Right kidney (tissue), 1 donor: Measurements from ENCODE around the gene CTCFL.
"Not testable (repeated sequence)": the region's sequence is repeated elsewhere in the genome, so short reads cannot be mapped to it uniquely, and the experiment has no call there.

Source experiments
- DNase-seq: peaks from one replicate; pipeline ENCODE4 v3.0.0-alpha.2; 2016

CTCFL gene

DNA sequence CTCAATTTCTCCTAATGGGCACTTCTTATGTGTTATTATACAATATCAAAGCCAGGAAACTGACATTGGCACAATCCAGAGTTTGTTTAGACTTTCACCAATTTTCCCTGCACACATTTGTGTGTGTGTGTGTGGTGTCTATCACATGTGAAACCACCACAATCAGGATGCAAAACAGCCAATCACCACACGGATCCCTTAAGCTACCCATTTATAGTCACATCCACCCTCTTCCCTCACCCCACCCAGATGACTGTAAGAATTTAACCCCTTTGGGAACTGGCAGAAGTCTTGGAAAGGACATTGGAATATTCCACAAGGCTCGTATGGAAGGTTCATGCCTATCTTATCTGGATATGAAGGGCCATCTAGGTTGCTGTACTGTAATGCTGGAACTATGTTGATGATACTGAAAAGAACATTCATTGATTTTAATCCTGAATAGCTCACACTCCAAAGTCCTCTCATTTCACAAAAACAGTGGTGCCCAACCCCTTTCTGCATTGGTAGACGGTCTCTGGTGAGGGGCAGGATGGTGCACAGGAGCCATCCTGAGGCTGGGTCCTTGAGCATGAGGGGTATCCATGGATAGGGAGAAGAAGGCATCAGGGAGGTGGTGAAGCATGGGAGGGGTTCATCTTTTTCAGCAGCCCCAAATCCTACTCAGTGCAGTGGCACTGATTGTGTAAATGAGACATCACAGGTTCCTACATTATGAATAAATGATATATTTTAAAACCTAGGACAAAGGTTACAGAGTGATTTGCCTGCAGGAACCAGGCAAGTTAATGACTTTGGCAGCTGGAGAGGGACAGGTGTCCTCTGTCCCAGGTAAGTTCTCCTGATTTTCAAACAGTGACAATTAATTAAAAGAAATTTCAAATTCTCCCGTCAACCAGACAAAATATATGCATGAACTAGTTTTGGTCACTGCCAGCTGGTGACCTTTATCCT is 12.1 kb upstream of the CTCFL start:
- no peak for DNase-seq

DNA sequence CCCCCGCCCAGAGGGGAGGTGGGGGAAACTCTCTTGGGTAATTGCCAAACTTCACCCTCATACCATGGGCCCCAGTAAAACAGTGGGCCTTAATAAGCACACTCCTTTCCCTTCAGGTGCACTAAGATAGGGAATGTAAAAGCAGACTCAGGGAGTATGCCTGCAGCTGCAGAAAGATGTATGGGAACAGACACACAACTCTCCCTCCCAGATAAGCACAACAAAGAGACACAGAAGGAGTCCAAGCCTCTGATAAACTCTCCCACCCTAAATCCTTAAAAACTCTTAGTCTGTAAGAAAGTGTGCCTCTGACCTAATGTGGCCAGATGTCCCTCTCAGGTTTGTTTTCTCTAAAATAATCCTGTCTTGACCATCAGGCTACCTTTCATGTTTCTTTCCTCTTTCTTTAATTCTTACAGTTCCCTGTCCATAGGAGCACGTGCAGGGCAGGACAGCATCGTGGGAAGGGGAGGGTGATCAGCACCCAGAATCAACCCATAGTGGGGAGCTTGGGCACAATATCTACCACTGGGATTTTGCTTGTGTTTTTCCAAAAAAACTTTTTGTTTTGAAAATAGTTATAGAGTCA is 11.3 kb upstream of the CTCFL start:
- no peak for DNase-seq

DNA sequence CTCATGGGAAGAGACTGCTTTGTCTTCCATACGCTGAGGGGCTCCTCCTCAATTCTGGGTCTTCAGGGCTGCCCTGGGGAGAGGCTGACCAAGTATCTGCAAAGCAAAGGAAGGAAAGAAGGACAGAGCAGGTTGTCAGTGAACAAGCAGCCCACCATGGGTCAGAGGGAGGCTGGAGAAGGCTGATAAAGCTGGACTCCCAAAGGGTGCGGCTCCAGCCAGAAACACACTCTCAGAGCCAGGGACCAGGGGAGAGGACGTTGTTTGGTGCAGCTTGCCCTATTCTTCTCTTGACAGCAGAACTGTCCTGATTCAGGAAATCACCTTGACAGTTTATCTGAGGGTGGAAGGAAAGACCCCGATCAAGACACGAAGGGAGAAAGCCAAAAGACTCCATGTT is 10.4 kb upstream of the CTCFL start:
- no peak for DNase-seq

DNA sequence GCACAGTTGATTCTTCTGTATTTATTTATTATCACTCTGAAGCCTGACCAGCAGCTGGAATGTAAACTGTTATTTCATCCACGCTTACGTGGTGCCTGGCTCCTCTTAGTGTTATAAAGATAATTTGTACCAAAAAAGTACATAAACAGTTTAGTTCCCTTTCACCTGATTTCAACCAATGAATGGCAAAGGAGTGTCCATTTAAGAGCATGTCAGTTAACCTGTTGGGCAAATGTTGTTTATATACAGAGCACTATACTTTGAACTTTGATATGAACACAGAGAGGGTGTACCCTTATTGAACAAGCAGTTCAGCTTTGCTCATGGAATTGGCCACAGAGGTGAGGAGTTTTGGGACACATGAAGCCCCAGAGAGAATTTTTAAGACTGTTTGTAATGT is 7.2 kb upstream of the CTCFL start:
- DNase-seq = no peak

DNA sequence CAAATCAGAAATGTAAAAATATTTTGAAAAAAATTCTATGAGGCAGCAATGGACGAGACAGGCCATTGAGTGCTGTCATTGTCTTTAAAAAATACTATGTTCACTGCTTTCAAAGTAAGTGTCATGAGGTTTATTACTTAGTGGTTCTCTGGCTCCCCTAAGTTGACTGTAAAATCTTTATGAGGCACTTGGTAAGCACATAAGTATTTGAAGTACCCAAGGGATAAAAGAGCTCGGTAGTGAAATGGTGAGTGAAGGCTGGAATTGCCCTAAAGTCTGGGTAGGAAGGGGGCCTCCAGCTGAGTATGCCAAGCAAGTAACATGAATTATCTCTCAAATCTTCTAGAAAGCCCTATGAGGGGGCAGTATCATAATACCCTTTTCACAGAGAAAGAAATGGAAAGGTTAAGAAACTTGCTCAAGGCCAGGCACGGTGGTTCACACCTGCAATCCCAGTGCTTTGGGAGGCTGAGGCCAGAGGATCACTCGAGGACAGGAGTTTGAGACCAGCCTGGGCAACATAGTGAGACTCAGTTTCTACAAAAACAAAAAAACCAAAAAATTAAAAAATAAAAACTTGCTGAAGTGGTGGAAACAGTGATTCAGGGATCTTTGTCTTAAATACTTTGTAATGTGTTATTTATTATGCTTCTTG is 5.5 kb upstream of the CTCFL start:
- no peak for DNase-seq

DNA sequence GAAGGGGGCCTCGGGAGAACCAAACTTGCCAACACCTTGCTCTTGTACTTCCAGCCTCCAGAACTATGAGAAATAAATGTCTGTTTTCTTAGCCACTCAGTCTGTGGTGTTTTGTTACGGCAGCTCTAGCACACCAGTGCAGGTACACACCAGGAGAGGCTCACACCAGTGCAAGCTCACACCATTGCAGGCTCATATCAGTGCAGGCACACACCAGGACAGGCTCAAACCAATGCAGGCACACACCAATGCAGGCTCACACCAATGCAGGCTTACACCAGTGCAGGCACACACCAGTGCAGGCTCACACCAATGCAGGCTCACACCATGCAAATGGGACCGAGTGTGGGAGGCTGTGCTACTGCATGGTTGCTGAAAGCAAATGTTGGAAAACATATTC is 4.9 kb upstream of the CTCFL start:
- DNase-seq = no peak

DNA sequence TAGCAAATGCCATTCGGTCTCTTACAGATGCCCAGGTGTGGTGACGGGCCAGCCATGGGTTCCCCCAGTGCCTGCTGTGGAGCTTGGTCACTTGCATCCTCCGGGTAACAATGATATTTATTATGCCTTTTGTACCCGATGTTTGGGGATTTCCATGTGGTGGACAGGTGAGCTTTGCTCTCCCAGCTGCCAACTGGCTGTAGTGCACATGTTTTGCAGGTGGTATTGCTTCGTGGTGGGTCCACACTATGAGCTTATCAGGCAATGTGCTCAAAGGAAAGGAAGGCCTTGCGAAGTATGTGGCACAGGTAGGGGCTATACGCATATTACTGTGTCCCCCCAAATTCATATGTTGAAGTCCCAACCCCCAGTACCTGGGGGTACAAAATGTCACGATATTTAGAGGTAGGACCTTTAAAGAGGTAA is 4.2 kb upstream of the CTCFL start:
- DNase-seq = no peak

DNA sequence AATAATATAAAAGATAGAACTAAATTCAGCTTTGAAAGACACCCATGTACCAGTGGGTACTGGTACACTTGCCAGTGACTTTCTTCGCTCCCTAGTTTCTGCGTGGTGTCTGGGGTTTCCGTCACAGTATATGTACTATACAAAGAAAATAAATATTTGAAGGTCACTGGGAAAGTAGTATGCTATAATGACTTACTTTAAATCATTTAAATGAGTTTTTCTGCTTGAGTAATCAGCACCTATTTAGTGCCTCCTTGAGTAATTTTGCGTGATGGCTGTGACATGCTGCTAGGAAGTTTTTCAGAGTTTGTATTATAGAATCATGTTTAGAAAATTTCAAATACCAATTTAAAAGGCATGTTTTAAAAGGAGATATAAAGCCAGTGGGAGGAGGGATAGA is 3.2 kb upstream of the CTCFL start:
- no peak for DNase-seq

DNA sequence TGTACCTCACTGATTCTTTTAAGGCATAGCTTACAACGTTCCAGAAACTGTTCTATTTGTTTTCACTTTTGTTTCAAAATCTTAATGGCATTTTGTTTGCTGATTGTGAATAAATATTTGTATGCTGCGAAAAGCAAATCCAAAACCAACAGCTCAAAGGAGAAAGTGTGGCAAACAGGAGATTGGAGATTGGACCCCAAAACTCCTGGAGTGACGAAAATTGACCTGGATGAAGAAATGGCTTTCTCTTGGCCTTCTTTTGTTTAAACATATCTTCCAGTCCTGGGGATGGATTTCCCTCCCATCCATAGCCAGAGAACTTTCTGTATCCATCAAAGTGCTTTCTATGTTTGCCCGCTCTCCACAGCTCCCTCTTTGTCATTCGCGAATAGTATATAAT is 2.8 kb upstream of the CTCFL start:
- no peak for DNase-seq

DNA sequence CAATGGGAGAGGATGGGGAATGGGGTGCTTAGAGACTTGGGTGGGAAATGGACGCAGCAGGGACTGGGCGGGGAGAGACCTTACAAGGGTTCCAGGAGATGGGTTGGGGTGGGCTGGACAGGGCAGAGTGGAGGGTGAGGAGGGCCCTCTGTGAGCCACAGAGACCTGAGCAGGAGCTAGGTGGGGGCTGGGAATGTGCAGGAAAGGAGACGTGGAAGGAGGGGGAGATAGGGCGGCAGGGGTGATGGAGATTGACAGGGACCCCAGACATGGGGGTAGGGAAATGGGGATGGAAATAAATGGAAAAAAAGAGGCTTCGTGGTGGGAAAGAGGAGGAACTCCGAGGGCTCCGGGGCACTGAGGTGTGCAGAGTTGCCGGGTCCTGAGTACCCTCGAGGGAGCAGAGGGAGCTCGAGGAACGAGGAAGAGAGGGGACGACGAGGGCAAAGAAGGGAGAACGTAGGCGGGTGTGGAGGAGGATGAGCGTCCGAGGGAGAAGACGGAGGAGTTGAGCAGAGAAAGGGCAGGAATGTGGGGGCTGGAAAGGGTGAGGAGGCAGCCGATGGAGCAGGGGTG is 2.0 kb upstream of the CTCFL start:
- peak; percentile 54 for DNase-seq

DNA sequence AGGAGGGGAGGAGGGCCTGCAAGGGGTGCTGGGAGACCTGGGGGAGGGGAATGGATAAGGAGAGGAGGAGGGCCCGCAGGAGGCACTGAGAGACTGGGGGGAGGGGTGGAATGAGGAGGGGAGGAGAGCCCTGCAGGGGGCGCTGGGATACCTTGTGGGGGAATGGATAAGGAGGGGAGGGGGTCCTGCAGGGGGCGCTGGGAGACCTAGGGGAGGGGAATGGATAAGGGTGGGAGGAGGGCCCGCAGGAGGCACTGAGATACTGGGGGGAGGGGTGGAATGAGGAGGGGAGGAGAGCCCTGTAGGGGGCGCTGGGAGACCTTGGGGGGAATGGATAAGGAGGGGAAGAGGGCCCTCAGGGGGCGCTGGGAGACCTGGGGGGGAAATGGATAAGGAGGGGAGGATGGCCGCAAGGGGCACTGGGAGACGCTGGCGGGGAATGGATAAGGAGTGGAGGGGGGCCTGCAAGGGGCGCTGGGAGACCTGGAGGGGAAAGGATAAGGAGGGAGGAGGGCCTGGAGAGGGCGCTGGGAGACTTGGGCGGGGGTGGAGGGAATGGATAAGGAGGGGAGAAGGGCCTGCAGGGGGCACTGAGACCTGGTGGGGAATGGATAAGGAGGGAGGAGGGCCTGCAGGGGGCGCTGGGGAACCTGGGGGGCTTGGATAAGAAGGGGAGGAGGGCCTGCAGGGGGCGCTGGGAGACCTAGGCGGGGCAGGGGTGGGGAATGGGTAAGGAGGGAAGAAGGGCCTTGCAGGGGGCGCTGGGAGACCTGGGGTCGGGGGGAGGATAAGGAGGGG is 1.3 kb upstream of the CTCFL start:
- DNase-seq = no peak

DNA sequence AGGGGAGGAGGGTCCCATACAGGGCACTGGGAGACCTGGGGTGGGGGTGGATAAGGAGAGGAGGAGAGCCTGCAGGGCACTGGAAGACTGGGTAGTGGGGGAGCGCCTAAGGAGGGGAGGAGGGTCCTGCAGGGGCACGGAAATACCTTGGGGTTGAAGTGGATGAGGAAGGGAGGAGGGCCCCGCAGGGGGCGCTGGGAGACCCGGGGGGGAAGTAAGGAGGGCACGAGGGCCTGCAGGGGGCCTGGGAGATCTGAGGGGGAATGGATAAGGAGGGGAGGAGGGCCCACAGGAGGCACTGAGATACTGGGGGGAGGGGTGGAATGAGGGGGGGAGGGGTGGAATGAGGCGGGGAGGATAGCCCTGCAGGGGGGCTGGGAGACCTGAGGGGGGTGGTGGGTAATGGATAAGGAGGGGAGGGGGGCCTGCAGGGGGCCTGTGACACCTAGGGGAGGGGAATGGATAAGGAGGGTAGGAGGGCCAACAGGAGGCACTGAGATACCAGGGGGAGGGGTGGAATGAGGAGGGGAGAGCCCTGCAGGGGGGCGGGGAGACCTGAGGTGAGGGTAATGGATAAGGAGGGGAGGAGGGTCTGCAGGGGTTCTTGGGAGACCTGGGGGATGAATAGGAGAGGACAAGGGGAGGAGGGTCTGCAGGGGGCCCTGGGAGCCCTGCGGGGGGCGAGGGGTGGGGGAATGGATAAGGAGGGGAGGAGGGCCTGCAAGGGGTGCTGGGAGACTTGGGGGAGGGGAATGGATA is 567 bp upstream of the CTCFL start:
- no peak for DNase-seq

DNA sequence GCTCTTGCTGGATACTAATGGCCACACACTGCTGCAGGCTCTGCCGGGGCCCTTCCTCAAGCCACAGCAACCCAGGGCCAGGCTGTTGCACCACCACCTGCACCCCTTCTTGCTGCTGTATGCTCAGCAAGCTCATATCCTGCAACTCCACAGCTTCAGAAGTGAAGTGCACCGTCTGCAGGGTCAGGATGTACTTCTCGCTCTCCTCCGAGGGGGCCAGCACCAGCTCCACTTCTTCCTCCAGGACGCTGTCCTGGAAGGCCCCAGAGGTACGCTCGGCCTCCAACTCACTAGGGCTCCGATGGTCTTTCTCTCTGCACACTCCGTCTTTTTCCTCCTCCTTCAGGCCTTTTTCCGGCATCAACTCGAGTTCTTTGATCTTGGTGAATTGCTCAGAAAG is 1.2 kb downstream of the CTCFL start:
- no peak for DNase-seq

DNA sequence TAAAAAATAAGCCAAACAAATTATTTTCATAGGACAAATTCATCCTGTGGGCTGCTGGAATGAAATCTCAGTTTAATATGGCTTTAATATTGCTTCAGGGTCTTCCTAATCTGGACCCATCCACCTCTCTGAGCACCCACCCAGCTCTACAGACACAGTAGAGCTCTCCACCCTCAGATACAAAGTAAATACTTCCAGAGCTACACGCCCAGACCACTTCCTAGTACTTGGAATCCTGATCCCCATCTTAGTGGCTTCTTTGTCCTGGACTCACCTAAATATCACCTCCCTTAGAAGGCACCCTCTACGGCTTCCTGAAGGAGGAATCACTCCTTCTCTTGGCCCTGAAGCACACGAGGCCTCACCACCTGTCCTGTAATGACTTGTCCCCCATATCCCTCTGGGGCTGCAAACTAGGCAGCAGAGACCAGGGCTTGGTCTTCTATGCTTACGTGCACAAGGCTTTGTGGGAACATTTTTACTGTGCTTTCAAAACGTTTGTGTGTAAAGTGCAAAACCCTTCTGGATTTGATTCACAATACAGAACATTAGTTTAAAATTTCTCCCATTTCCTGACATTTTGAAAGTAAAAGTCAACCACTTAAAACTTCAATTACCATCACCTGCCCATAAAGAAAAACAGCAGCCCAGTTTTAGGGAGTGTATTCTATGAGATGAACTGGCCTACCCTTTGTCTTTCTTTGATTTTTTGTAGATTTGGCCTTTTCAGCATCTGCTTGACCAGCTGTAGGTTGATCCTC is 2.4 kb downstream of the CTCFL start:
- no peak for DNase-seq

DNA sequence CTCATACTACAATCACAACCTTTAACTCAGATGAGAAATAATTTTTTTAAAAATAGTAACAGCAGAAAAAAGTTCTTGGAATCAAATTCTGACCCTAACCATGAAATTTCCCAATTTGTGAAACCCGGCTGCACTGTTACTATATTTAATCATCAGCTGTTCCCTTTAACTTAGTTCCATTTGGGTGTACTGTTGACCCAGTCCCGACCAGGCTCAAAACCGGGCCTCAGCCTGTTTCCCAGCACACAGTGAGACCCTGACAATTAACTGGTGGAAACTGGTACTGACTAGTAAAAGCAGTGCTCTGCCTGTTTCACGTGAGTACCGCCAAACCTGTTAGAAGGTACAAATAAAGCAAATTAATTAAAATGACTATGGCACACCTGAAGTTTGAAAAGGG is 7.0 kb downstream of the CTCFL start:
- no peak for DNase-seq

DNA sequence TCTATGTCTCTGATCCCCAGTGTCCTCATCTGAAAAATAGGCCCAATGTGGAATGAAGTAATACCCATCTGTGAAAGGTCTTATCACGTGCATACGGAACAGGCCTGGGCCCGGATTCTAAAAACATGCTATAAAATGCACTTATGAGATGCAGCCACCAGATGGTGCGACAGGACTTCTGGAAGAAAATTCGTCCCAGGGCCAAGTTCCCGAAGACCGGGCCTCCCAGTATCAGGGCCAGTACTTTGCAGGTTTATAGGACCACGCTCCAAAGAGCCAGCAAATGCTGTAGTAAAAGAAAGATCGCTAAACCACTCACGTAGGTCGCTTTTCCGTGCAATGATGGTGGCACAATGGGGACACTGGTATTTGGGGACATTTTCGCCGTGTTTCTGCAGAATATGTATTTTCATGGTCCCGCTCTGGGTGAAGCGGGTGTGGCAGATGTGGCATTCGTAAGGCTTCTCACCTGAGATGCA is 10.6 kb downstream of the CTCFL start:
- DNase-seq = no peak

DNA sequence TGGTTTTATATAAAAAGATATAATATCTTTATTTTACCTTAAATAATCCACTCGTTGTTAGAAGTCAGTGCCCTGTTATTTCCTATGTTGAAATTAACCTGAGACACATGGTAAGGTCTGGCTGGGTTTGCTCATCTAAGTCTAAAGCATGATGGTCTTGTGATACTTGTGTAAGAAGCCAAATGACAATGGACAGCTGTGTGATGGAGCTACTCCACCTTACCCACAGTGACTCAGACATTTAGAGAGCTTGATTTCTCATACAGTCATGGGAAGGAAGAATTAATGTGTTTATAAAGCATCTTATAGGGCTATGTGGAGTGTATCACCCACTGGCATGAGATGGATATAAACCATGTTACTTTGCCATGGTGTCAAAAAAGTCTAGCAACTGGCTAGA is 11.7 kb downstream of the CTCFL start:
- DNase-seq = no peak

DNA sequence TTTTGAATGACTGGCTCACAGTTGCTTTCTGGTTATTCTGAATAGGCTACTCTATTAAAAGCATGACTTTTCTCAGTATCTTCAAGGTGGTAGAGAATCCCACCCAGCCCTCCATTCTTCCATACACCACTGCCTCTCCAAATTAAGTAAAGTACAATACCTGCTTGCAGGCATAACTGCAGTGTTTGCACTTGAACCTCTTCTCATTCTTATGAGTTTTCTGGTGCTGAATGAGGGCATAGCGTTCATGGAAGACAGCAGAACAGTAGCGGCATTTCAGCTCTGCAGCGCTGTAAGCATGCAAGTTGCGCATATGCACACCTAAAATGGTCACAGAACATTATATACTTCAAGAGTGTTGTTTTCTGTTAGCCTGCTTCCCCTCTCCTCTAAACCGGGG is 12.5 kb downstream of the CTCFL start:
- DNase-seq = no peak

DNA sequence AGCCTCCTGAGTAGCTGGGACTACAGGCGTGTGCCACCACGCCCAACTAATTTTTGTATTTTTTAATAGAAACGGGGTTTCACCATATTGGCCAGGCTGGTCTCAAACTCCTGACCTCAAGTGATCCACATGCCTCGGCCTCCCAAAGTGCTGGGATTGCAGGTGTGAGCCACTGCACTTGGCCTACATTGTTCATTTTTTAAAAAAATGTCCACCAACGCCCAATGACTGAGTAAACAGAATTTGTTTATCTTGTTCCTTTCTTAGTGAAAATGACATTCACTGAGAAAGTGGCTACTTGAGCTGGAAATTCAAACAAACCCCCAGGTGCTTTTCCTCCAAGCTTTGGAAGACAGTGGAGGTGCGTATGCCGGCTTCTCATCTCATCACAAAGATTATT is 13.2 kb downstream of the CTCFL start:
- DNase-seq = not testable (repeated sequence)

DNA sequence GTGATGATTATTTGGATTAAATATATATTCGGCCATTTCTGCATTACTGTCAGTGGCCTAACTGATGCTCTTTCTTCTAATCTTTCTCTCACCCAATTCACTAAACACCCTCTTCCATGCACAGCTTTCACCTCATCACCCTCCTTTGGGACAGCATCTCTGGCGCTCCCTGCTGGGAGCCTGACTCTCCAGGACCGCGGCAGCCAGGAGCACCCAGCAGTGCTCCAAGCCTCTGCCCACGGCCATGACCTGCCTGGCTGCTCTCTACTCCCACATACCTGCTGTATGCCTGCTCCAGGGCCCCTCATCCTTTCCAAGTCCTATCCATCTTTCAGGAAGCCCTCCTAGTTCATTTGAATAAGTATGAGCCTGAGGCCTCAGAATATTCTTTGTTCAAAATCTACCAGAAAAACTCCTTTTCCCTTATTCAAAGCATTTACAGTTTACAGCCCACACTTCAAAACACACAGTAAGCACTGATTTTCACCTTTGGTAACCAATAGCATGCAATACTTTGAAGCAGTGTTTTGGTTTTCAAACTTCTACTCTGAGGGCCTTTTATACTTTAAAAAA is 15.2 kb downstream of the CTCFL start:
- no peak for DNase-seq
